Medulla oblongata (tissue), 1 donor: ENCODE measurements around the gene SUMF1.

Experiments
- DNase-seq: peaks from one replicate; pipeline ENCODE4 v3.0.0-alpha.2; 2015; ENCODE audit errors: extremely low spot score

The SUMF1 gene

GRCh38 chr3:4497843-4498324, 30.8 kb upstream of the SUMF1 start:
- no peak for DNase-seq

- DNase-seq = no peak
These were observed 30.1 kb upstream of the SUMF1 start for GRCh38 chr3:4497005-4497692.

- DNase-seq = no peak
These were observed 29.0 kb upstream of the SUMF1 start for GRCh38 chr3:4496087-4496452.

- DNase-seq = peak; percentile 48
These were observed 28.4 kb upstream of the SUMF1 start for GRCh38 chr3:4495294-4496086.

GRCh38 chr3:4494895-4495264, 27.8 kb upstream of the SUMF1 start:
- no peak for DNase-seq

GRCh38 chr3:4493941-4494894, 27.1 kb upstream of the SUMF1 start:
- peak; percentile 38 for DNase-seq

- DNase-seq = peak; percentile 99
These were observed 26.2 kb upstream of the SUMF1 start, which contains the start of gene ITPR1 for GRCh38 chr3:4493014-4493940. ITPR1 (plus strand) TSS chr3:4493348; CDS start chr3:4516492, 23,144 bp downstream.

GRCh38 chr3:4492208-4493013, 25.3 kb upstream of the SUMF1 start:
- DNase-seq = peak; percentile 38

GRCh38 chr3:4491855-4492207, 24.8 kb upstream of the SUMF1 start:
- no peak for DNase-seq

- DNase-seq = no peak
These were observed 11.2 kb upstream of the SUMF1 start for GRCh38 chr3:4478261-4478660.

GRCh38 chr3:4476496-4476895, 9.4 kb upstream of the SUMF1 start:
- DNase-seq = no peak

- DNase-seq = no peak
These were observed 8.7 kb upstream of the SUMF1 start for GRCh38 chr3:4475804-4476203.

GRCh38 chr3:4474683-4475490, 7.8 kb upstream of the SUMF1 start:
- DNase-seq = peak; percentile 65

GRCh38 chr3:4472766-4473165, 5.7 kb upstream of the SUMF1 start:
- no peak for DNase-seq

- no peak for DNase-seq
These were observed 5.2 kb upstream of the SUMF1 start for GRCh38 chr3:4472312-4472711.

GRCh38 chr3:4471907-4472306, 4.8 kb upstream of the SUMF1 start:
- DNase-seq = no peak

GRCh38 chr3:4467522-4467867, 426 bp upstream of the SUMF1 start:
- DNase-seq = no peak

GRCh38 chr3:4464576-4464975, 2.5 kb downstream of the SUMF1 start:
- DNase-seq = no peak

- no peak for DNase-seq
These were observed 4.6 kb downstream of the SUMF1 start for GRCh38 chr3:4462369-4463040.
